GM21515 (cell line): ENCODE results near the gene UBE2QL1.

Experiments used
- ATAC-seq: cut with Tn5 transposase; IDR thresholded peaks from one replicate; pipeline ENCODE4 v1.9.1; 2021; ENCODE audit not compliant: unreplicated experiment

Gene UBE2QL1

GRCh38 chr5:6522923-6523322 lies 74.3 kb downstream of the UBE2QL1 start:
- no peak for ATAC-seq

GRCh38 chr5:6525422-6525821 lies 76.8 kb downstream of the UBE2QL1 start:
- no peak for ATAC-seq

GRCh38 chr5:6525910-6526309 lies 77.3 kb downstream of the UBE2QL1 start:
- ATAC-seq = no peak

GRCh38 chr5:6527749-6528455 lies 79.2 kb downstream of the UBE2QL1 start:
- no peak for ATAC-seq

GRCh38 chr5:6535594-6535993 lies 86.9 kb downstream of the UBE2QL1 start:
- no peak for ATAC-seq

- no peak for ATAC-seq
Observed at GRCh38 chr5:6539060-6539459, 90.4 kb downstream of the UBE2QL1 start.

- ATAC-seq = no peak
Observed at GRCh38 chr5:6540111-6540827, 91.6 kb downstream of the UBE2QL1 start.

GRCh38 chr5:6541256-6542013 lies 92.8 kb downstream of the UBE2QL1 start:
- ATAC-seq = no peak

GRCh38 chr5:6542421-6543345 lies 94.0 kb downstream of the UBE2QL1 start:
- ATAC-seq = no peak

GRCh38 chr5:6543346-6543730 lies 94.7 kb downstream of the UBE2QL1 start:
- ATAC-seq = no peak

- ATAC-seq = no peak
Observed at GRCh38 chr5:6543830-6544560, 95.3 kb downstream of the UBE2QL1 start.
